HG03442 (cell line): ENCODE results near the gene GPD2.

Source experiments
- ATAC-seq: cut with Tn5 transposase; IDR thresholded peaks from one replicate; pipeline ENCODE4 v1.9.1; 2021; ENCODE audit warnings: mild to moderate bottlenecking, moderate library complexity; ENCODE audit not compliant: unreplicated experiment

The GPD2 gene

DNA sequence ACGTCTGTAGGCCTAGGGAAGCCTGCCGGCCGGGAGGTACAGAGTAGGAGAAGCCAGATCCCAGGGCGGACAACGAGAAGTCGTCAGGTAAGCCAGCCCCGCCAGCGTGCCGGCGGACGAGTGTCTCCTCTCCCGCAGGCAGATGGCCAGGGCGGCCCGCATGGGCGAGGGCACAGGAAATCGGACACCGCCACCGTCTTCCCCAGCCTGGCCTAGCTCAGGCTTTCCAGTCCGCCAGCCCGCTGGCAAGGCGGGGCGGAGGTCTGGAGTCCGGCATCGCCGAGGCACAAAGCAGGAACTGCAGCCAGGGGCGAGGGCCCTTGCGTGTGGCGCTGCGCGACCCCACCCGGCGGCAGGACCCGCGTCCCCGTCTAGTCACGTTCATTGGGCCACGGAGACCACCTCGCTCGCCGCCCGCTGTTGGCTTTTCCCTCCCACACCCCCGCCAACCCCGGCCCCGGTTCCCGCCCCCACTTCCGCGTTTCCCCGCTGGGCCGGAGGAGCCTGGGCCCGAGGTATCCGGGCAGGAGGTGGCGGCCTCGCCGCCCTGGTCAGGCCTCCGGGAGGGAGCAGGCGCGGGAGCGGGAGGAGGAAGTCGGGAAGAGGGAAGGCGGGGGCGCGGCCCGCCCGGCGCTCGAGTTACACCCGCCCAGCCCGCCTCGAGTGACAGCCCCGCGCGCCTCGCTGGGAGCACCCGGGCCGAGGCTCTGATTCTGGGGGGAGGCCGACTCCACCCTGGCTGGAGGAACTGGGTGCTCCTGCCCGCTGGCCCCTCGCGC is at the start of gene GPD2:
Gene GPD2, plus strand, starts transcription at position 662 of the 779 bp plus-strand sequence. CDS start 39,727 bp downstream, outside the sequence.
- peak; percentile 42 for ATAC-seq

DNA sequence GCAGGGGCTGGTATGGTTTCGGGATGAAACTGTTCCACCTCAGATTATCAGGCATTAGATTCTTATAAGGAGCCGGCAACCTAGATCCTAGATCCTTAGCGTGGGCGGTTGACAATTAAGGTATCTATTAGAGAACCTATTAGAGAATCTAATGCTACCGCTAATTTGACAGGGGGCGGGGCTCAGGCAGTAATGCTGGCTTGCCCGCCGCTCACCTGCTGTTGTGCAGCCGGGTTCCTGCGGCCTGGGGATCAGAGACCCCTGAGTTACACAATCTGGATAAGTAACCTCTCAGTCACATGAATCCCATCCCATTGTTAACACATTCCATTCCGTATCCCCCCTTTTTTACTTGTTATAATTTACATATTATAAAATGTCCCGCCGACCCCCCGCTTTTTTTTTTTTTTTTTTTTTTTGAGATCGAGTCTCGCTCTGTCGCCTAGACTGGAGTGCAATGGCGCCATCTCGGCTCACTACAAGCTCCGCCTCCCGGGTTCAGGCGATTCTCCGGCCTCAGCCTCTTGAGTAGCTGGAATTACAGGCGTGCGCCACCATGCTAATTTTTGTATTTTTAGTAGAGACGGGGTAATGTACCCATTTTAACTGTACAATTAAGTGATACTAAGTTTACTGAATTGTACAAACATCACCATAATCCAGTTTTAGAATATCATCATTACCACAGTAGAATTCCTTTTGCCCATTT is 42.0 kb upstream of the GPD2 start:
- ATAC-seq = no peak

DNA sequence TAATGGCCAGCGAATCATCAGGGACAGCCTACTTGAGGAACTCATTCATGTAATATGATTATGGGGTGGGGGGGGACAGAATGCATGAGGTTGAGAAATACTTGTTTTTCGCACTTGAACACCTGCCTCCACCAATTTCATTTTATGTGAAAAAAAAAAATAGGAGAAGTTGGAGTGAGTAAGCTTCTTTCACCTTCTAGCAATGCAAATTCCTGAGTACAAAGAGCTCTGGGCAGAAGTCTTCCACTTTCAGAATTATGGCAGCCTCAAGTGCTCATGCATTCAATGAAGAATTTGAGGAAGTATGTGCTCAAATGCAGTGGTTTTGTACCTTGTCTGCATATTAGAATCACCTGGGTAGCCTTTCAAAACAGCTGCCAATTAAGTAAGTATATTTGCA is 40.1 kb upstream of the GPD2 start:
- peak; percentile 34 for ATAC-seq

DNA sequence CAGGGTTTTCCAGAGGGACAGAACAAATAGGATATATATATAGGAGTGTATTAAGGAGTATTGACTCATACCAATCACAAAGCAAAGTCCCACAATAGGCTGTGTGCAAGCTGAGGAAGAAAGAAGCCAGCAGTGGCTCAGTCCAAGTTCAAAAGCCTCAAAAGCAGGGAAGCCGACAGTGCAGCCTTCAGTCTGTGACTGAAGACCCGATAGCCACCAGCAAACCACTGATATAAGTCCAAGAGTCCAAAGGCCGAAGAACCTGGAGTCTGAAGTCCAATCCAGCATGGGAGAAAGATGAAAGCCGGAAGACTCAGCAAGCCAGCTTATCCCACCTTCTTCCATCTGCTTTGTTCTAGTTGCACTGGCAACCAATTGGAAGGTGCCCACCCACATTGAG is 39.0 kb upstream of the GPD2 start:
- no peak for ATAC-seq

DNA sequence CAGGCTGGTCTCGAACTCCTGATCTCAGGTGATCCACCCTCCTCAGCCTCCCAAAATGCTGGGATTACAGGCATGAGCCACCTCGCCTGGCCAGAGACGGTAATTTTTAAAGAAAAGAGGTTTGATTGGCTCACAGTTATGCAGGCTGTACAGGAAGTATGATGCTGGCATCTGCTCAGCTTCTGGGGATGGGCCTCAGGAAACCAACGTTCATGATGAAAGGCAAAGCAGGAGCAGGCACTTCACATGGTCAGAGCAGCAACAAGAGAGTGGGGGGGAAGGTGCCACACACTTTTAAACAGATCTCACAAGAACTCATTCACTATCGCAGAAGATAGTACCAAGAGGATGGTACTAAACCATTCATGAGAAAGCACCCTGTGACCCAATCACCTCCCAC is 38.0 kb upstream of the GPD2 start:
- ATAC-seq = no peak

DNA sequence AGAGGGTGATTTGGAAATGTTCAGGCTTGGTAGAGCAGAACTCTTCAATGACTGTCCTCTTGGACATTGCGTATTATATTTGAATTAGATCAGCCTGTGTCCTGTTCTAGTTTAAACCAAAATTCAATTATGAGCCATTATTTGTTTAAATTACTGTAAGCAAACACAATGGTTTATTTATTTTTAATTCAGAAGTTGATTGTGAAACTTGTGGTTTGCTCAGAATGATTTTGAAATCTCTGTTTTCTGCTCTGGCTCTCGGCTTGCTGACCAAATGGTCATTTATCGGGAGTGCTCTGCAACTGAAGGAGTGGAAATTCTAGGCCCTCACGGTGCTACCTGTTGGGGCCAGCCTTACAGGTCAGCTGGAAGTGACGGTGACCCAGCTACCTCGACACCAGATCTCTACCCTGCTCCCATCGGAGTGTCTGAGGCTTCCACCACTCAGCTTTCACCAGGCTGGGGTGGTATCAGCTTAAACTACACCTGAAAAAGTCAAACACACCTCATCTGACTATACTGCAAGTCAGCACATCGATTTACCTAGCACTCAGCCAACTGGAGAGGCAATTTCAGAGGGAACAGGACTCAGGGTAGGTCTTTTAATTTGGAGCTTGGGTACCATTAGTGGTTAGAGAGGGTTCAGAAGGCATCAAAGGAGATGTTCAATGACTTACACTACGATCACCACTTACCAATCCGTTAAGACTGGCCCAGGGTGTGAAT is 36.8 kb upstream of the GPD2 start:
- ATAC-seq = no peak

DNA sequence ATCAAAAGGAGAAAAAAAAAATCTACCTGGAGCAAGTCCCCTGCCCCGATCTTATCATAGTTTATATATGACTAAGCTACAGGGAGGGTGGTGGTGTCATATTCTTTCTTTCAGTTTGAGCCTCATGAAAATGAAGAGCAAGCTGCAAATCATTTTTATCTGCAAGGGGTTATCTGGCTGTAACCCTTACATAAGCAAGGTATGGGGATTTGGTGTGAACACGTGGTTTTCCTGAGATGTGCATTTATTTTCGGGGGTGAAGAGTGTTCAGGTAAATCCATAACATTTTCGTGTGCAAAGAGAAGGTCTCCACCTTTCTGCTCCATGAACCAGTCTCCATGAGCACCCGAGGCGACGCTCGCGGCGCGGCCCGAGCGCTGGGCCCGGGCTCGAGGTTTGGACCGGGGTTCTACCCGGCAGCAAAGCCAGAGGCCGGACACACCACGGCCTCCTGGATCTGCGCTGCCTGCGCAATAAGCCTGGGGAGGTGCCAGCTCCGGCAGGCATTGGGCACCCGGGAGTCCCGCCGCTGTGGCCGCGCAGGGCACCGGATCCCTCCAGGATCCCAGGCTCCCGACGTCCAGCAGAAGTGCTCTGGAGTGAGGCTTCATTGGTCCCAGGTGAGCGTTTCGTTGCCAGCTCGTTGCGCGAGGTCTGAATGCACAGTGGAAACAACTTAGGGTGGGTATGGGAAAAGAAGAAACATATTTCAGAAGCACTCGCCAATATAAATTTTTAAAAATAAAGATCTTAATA is 36.1 kb upstream of the GPD2 start:
- ATAC-seq = peak; percentile 37

DNA sequence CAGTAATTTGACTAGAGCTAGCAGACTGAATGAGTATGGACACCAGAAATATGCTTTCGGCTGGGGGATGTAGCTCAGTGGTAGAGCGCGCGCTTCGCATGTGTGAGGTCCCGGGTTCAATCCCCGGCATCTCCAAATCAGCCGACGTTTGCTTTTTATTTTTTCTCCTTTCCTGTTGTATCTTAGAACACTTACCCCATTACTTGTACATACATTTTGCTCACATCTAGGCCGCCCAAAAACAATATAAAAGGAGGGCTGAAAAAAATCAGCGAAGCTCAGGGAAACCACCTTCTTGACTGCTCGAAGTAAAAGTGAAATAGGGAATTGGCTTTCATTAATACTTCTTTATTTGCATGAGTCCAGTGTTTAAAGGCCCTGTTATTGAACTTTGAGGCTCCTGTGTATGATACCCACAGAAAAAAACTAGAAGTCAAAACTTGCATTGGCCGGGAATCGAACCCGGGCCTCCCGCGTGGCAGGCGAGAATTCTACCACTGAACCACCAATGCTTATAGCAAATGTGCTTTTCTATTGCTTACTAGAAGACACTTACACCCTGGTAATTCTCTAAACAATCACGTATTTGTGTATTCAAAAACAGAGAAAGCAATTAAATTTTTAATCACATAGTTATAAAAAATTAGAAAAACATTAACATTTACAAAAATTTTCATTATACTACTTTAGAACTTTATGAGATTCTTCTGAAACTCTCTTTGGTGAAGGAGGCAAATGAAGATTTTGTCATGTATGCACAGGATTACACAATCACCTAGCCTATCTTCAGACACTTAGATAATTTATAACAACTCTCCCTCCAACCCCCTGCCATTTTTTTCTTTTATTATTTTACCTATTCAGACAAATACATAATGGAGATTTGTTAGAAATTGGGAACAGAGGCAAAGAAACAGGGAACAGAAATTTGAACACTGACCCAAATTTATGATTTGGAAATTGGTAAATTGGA is 35.2 kb upstream of the GPD2 start:
- ATAC-seq = peak; percentile 64

DNA sequence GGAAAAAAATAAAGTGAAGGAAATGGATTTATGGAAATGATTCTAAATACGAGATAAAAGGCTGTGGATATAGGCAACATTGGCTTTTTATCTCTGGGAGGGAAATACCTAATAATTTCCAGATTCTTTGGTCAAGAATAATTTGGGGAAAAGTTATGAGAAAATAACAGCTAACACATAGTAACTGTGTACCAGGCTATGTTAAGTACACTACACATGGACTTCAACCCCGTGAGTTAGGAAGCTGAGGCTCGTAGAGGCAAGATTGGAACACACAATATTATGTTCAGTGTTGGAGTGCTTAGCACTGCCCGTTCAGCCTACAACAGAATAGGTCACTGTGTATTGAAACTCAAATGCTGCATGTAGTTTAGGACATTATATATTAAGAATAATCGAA is 34.3 kb upstream of the GPD2 start:
- ATAC-seq = no peak

DNA sequence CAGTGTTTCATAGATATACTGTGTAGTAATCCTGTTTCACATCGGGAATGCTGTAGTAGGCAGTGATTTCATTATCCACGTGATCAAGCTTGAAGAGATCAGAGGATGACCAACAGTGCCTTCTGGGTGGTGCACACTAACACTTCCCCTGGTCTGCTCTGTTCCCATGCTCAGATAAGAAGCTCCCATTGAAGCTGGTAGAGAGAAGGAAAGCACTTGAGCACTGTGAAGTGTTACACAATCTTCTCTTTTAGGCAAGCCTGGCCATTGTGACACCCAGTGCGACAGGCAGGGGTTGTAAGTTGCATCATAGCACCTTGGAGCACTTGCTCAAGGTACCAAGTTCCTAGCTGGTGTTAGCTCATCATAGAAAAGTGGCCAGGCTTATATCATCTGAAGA is 30.6 kb upstream of the GPD2 start:
- no peak for ATAC-seq

DNA sequence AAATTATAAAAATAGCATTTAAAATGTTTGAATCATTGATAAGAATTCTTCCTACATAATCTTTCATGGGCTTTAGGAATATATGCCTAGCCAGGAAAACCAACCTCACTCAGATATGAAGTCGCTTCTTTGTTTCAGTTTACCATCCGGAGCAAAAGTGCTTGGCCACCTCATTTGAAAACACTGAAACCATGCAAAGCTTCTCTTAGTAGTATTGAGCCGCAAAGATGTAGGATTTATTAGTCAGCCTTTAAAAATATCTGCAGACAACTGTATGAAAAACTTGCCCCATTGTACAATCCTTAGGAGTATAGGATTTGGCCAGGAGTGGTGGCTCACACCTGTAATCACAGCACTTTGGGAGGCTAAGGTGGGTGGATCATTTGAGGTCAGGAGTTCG is 24.3 kb upstream of the GPD2 start:
- no peak for ATAC-seq

DNA sequence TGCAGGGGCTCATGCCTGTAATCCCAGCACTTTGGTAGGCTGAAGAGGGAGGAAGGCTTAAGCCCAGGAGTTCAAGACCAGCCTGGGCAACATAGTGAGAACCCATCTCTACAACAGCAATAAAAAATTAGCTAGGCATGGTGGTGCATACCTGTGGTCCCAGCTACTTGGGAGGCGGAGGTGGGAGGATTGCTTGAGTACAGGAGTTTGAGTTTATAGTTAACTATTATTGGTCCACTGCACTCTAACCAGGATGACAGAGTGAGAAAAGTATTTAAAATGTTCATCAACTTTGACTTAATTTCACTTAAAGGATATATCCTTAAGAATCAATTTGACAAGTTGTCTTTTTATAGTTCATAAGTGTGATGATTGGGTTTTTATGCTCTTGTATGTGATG is 14.3 kb upstream of the GPD2 start:
- no peak for ATAC-seq

DNA sequence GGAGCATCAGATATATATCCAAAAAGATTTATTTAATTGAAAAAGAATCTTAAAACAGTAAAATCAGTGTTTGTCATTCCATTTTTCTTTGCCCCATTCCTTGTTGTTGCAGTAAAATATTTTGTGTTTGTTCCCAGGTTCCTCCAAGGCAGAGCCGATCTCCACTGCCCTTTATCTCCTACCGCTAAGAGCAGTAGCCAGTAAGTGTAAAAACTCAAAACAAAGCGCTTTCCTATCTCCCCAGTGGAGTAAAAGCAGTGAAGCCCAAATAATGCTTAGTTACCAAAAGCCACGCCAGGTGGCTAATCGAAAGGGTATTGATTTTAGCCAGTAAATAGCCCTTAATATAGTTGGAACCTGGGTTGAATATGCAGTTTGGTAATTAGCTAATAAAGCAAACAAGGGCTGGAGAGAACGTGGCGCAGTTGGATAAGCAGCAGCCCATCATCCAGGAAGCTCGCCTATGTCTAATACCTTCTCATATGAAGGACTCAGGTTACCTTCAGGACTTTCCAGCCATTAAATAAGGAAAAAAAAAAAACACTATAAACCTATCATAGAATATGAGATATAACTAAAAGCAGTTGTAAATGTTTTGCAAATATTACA is 12.4 kb upstream of the GPD2 start:
- no peak for ATAC-seq

DNA sequence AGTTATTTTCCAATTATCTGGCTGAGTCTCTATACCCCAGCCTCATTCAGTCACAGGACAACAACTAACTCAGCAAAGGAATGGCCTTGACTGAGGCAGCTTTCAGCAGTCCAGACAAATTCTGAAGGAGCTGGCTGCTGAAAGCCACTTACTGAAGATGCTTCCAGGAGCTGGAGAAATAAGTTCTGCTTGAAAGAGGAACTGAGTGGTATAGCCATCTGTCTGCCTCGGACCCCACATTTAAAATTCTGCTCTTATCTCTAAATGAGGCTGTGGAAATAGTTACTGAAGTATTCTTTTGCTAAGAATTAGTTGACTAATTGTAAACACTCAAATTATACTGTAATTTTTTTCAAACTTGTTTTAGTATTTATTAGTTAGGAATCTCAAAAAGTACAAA is 9.1 kb upstream of the GPD2 start:
- ATAC-seq = no peak

DNA sequence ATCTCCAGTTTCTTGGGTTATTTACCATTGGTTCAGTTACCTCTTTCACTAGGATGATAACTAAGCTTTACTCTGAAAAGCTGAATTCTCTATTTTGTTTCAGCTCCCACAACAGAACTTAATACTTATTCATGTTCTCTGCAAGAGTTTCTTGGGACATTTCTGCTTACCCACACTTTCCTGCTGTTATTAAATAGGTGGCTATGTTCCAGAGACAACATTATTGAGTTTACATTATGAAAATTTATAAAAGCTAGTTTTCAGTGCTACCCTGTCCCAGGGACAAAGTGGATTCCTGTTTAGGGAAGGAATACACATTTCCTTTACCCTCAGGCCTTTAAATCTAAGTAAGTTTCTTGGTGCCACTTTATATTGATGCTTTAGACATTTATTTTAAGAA is 7.0 kb upstream of the GPD2 start:
- no peak for ATAC-seq

DNA sequence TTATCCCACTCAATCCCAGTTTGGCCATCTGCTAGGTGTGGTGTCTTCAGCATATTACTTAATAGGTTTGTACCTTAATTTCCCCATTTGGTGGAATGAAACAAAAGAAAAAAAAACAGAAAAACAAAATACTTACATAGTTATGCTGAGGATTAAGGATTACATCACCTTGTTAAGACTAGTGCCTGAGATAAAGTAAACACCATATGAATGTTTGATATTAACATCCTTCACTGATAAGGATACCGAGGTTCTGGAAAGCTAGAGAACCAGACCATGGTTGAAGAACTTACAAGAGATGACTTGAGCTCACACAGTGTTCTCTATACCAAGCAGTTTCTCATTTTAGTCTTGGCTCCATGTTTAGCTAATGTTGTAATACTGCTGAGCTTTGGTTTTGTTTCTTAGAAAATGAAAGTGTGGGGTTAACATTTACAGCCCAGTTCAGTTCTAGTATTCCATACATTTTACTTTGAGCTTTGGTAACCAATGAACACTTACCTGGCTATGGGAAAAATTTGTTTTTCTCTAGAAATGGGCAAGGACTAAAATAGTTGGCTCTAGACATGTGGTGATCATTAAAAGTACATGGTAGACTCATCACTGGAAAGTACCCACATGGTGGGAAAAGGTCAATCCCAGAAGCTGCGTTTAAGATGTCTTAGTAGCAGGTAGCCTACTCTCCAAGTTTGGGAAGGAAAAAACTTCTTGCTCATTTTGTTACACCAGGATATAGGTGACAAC is 5.8 kb upstream of the GPD2 start:
- peak; percentile 15 for ATAC-seq

DNA sequence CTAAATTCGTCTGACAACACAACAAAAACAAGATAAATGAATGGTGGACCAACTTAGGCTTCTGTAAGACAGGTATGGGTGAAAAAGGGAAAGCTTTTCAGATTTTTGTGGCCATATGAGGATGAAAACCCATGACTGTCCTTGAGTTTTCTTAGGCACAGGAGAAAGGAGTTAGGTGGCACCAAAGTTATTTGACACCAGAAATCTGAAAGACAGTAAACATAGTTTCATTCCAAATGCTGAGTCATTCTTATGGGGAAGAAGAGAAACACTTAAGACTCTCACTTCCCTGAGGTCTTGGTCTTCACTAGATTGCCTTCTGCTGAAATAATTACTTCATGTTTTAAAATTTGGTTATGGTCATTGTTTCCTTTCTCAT is 5.2 kb upstream of the GPD2 start:
- ATAC-seq = peak; percentile 73

DNA sequence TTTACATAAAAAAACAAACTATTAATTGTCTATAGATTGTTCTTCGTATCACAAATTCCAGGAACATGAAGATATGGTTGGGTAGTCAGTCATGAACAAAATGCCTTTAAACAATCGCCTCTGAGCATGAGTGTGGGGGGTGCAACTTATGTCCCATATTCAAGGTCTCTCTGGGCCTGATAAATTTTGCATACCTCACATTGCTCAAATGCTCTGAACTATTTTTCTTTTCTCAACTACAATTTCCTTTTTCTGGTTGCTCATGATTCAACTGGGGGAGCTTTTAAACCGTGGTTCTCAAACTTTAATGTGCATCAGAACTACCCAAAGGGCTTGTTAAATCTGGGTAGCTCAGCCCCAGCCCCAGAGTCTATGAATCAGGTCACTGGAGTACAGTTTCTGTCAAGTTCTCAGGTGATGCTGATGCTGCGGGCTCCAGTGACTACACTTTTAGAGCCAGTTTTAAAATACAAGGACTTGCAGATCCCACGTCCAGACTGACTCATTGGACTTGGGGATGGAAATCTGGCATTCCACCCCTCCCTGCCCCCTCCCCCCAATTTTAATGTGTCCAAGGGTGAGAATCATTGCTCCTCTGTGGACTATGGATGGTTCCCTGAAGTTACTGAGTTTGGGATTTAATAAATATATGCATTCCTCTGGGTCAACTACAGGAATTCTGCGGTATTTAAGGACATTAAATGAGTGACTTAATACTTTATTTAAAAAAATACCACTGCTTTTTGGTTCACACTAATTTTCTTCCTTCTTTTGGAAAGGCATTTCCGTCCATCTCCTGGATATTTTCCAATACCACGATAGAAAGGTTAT is 1.5 kb upstream of the GPD2 start:
- no peak for ATAC-seq
